A549 (cell line): ENCODE data around the gene CTNNA1. TPM values are rescaled to one million over a fixed set of nuclear protein-coding genes. Genes with fewer than 3 reads are reported as not detected.

Source experiments
- ATAC-seq, 2 experiments: fragments of 200-7000 bp in 1 of 2; fragments of >200 bp in 1 of 2; cut with Nextera tagmentation in 1 of 2; cut with Tn5 transposase in 1 of 2; 3 replicates each; pipeline versions ENCODE4 v1.8.0 to v1.9.1; 2018 to 2020; ENCODE audit warnings: mild to moderate bottlenecking in 1 of 2, moderate library complexity in 1 of 2
- CTCF ChIA-PET: fragments of 300-600 bp; sonication (Branson Sonifier 250); formaldehyde crosslinking; extraction: SDS; loops from one replicate; lab custom pipeline; 2021; ENCODE audit warnings: antibody characterized with exemption, inconsistent platforms; lab: Yijun Ruan, JAX
- POLR2A ChIA-PET: fragments of 350-600 bp; formaldehyde crosslinking; extraction: SDS; loops from one replicate; lab custom pipeline; 2021; ENCODE audit warnings: antibody characterized with exemption, inconsistent platforms; lab: Yijun Ruan, JAX
- DNase-seq, 2 experiments: peaks; one replicate each; pipeline versions ENCODE4 v3.0.0 to v3.0.0-alpha.2; 2011 to 2016; ENCODE audit warnings: low read depth in 1 of 2, low spot score in 1 of 2
- FAIRE-seq: peaks from 2 replicates; lab custom pipeline; 2011; peaks lifted over from hg19 to GRCh38; lab: Jason Lieb, UNC
- H3K27ac ChIP-seq, 2 experiments: fragments of >200 bp; sonication (Bioruptor Twin); formaldehyde crosslinking; 3 replicates each; pipeline ENCODE4 v1.5.1; 2016 to 2017
- H3K4me1 ChIP-seq: fragments of >200 bp; sonication (Bioruptor Twin); formaldehyde crosslinking; 3 replicates; pipeline ENCODE4 v1.6.1; 2016
- H3K4me2 ChIP-seq: fragments of >200 bp; sonication (Bioruptor Twin); formaldehyde crosslinking; 3 replicates; pipeline ENCODE4 v1.6.1; 2016
- H3K4me3 ChIP-seq: fragments of >200 bp; sonication (Bioruptor Twin); formaldehyde crosslinking; 3 replicates; pipeline ENCODE4 v1.5.1; 2016
- H3K9me3 ChIP-seq: fragments of >200 bp; sonication (Bioruptor Twin); formaldehyde crosslinking; 3 replicates; pipeline ENCODE4 v1.6.1; 2016
- BHLHE40 ChIP-seq: IDR thresholded peaks from 2 replicates; pipeline ENCODE4 v1.6.1; 2012; ENCODE audit warnings: low read depth, low read length, inconsistent platforms
- CBX2 ChIP-seq: fragments of 200-600 bp; sonication (generic); IDR thresholded peaks from 2 replicates; pipeline ENCODE4 v1.6.1; 2016; ENCODE audit warnings: low read depth, mild to moderate bottlenecking, borderline replicate concordance
- CHD2 ChIP-seq: fragments of 150-350 bp; IDR thresholded peaks from 2 replicates; pipeline ENCODE4 v1.6.1; 2014; ENCODE audit warnings: low read length; ENCODE audit not compliant: partially characterized antibody
- E2F6 ChIP-seq: IDR thresholded peaks from 2 replicates; pipeline ENCODE4 v1.6.1; 2012; ENCODE audit warnings: low read depth, borderline replicate concordance
- FOSB ChIP-seq: fragments of 250-450 bp; sonication (Bioruptor Pico); IDR thresholded peaks from 2 replicates; pipeline ENCODE4 v1.5.0; 2020; ENCODE audit warnings: mild to moderate bottlenecking, moderate library complexity
- FOXS1 ChIP-seq: fragments of 250-450 bp; sonication (Bioruptor Pico); IDR thresholded peaks from 2 replicates; pipeline ENCODE4 v1.5.0; 2020; ENCODE audit warnings: mild to moderate bottlenecking, moderate library complexity
- GATA3 ChIP-seq: IDR thresholded peaks from 2 replicates; pipeline ENCODE4 v1.6.1; 2012; ENCODE audit warnings: borderline replicate concordance
- HEYL ChIP-seq: fragments of 250-450 bp; sonication (Bioruptor Pico); IDR thresholded peaks from 2 replicates; pipeline ENCODE4 v1.8.0; 2021; ENCODE audit warnings: mild to moderate bottlenecking, moderate library complexity
- HOXA7 ChIP-seq: fragments of 250-450 bp; sonication (Bioruptor Pico); IDR thresholded peaks from 2 replicates; pipeline ENCODE4 v1.5.0; 2020; ENCODE audit warnings: mild to moderate bottlenecking, moderate library complexity
- HOXB13 ChIP-seq: fragments of 250-450 bp; sonication (Bioruptor Pico); IDR thresholded peaks from 2 replicates; pipeline ENCODE4 v1.5.0; 2020; ENCODE audit warnings: low read depth, mild to moderate bottlenecking, moderate library complexity
- HOXB5 ChIP-seq: fragments of 250-450 bp; sonication (Bioruptor Pico); IDR thresholded peaks from 2 replicates; pipeline ENCODE4 v1.5.0; 2020; ENCODE audit warnings: mild to moderate bottlenecking, moderate library complexity
- JUN ChIP-seq, 2 experiments: fragments of >200 bp; sonication (Bioruptor Twin); formaldehyde crosslinking; IDR thresholded peaks; 2 replicates in 1 of 2; 3 replicates in 1 of 2; pipeline ENCODE4 v1.6.1; 2016 to 2017
- JUNB ChIP-seq: fragments of >200 bp; sonication (Bioruptor Twin); formaldehyde crosslinking; IDR thresholded peaks from 2 replicates; pipeline ENCODE4 v1.6.1; 2016
- NPAS2 ChIP-seq: fragments of 250-450 bp; sonication (Bioruptor Pico); IDR thresholded peaks from 2 replicates; pipeline ENCODE4 v1.8.0; 2022; ENCODE audit warnings: mild to moderate bottlenecking, moderate library complexity, borderline replicate concordance
- PBX3 ChIP-seq: IDR thresholded peaks from 2 replicates; pipeline ENCODE4 v1.6.1; 2012
- PHF8 ChIP-seq: fragments of 200-600 bp; sonication (generic); IDR thresholded peaks from 2 replicates; pipeline ENCODE4 v1.6.1; 2016; ENCODE audit warnings: low read depth, mild to moderate bottlenecking, antibody characterized with exemption, moderate library complexity, borderline replicate concordance
- POLR2AphosphoS2 ChIP-seq: conservative IDR thresholded peaks from 2 replicates; pipeline ENCODE4 v1.6.1; 2012; ENCODE audit warnings: low read length, improper control_type of control experiment, inconsistent platforms
- RARB ChIP-seq: fragments of 250-450 bp; sonication (Bioruptor Pico); IDR thresholded peaks from 2 replicates; pipeline ENCODE4 v1.8.0; 2021; ENCODE audit warnings: mild to moderate bottlenecking, moderate library complexity
- RCOR1 ChIP-seq: fragments of 150-350 bp; IDR thresholded peaks from 2 replicates; pipeline ENCODE4 v1.6.1; 2014; ENCODE audit warnings: antibody characterized with exemption, low read length, low read depth
- REST ChIP-seq: fragments of 200-600 bp; sonication (generic); IDR thresholded peaks from 2 replicates; pipeline ENCODE4 v1.6.1; 2016; ENCODE audit warnings: antibody characterized with exemption, mild to moderate bottlenecking, moderate library complexity
- RFX5 ChIP-seq: fragments of 450-650 bp; IDR thresholded peaks from 2 replicates; pipeline ENCODE4 v1.7.1; 2014; ENCODE audit warnings: antibody characterized with exemption, mild to moderate bottlenecking, moderate library complexity
- RNF2 ChIP-seq: fragments of 200-600 bp; sonication (generic); IDR thresholded peaks from 2 replicates; pipeline ENCODE4 v1.6.1; 2016; ENCODE audit warnings: low read depth, mild to moderate bottlenecking, antibody characterized with exemption, moderate library complexity, borderline replicate concordance
- SREBF2 ChIP-seq: fragments of 450-650 bp; IDR thresholded peaks from 2 replicates; pipeline ENCODE4 v1.6.1; 2014; ENCODE audit warnings: mild to moderate bottlenecking, moderate library complexity
- TP53 ChIP-seq: fragments of 250-450 bp; sonication (Bioruptor Pico); IDR thresholded peaks from 2 replicates; pipeline ENCODE4 v1.5.0; 2021; ENCODE audit warnings: mild to moderate bottlenecking, moderate library complexity
- ZC3H11A ChIP-seq: fragments of 450-650 bp; IDR thresholded peaks from 2 replicates; pipeline ENCODE4 v1.6.1; 2014; ENCODE audit warnings: antibody characterized with exemption, mild to moderate bottlenecking
- ZFP36 ChIP-seq: fragments of 450-650 bp; IDR thresholded peaks from 2 replicates; pipeline ENCODE4 v1.6.1; 2014; ENCODE audit warnings: borderline replicate concordance; ENCODE audit not compliant: partially characterized antibody
- WGBS: methylation state at CpG from one replicate; pipeline ENCODE4 v1.1.6; 2017; ENCODE audit errors: missing lambda C conversion rate; 5-methylcytosine and 5-hydroxymethylcytosine counted together
- polyA plus RNA-seq, 4 experiments: library from polyadenylated mRNA; depleted of rRNA in 3 of 4; stranded (reverse); fragments of >200 nt; fragmentation: RNase III in 1 of 4; extraction: RNeasy Plus Mini Kit Qiagen cat#74134 plus additional on column Dnase treatment in 1 of 4; gene quantifications; 2 replicates in 3 of 4; 3 replicates in 1 of 4; pipeline ENCODE4 v1.2.3, GENCODE V29; 2011 to 2017

Gene CTNNA1
- polyA plus RNA-seq, 2 of the 4 experiments (the other 2 are of a cell fraction) = 154 to 184 TPM

- CTCF ChIA-PET = no interaction called here
- no peak for FAIRE-seq
These were observed 202.6 kb downstream of the CTNNA1 start for GRCh38 chr5:138955671-138956295.

GRCh38 chr5:138956801-138957200, 203.6 kb downstream of the CTNNA1 start:
- ChIA-PET POLR2A (no interaction called here), CTCF (interaction anchor here (1.0 kb wide), 1 partner anchor 316 kb away, joined by 3 read pairs; no protein-coding TSS in a partner anchor)
- no peak for ATAC-seq
- FAIRE-seq = no peak
- Histone ChIP-seq H3K27ac (no peak overlapping the region), H3K9me3 (no peaks in the 10 kb centered on the region), H3K4me1 (no peaks in the 10 kb centered on the region), H3K4me2 (no peak overlapping the region), H3K4me3 (no peak overlapping the region)
- no peak for DNase-seq
- TF ChIP-seq HOXB5 (CRISPR knock-in tag) (no peak), FOXS1 (no peak), GATA3 (no peak), NPAS2 (CRISPR knock-in tag) (no peak), PBX3 (no peak), JUNB (no peak), RNF2 (no peak), HOXB13 (no peak), HOXA7 (CRISPR knock-in tag) (no peak), RFX5 (no peak), CBX2 (no peak), ZC3H11A (no peak), RARB (CRISPR knock-in tag) (no peak), HEYL (no peak), ZFP36 (no peak), CHD2 (no peak), TP53 (CRISPR knock-in tag) (no peak), REST (no peak), JUN (IDR thresholded peaks at IDR 0.05) (no peak)
- WGBS = 100% methylated on average over 1 of the region's 1 CpG

More at GRCh38 chr5:138955671-138956295, 202.6 kb downstream of the CTNNA1 start:
- no peak overlapping the region for H3K4me3 ChIP-seq
- ATAC-seq (no peak), DNase-seq (no peak)
- POLR2A ChIA-PET = no interaction called here
- H3K4me1 ChIP-seq = no peaks in the 10 kb centered on the region
- no peaks in the 10 kb centered on the region for H3K9me3 ChIP-seq
- TF ChIP-seq PHF8 = no peak
- no peak for TF ChIP-seq JUNB
- TF ChIP-seq E2F6 = no peak
- TF ChIP-seq CBX2 = no peak
- no peak for TF ChIP-seq ZFP36
- no peak for TF ChIP-seq FOSB (CRISPR knock-in tag)
- no peak for TF ChIP-seq GATA3
- TF ChIP-seq BHLHE40 = no peak
- TF ChIP-seq POLR2AphosphoS2 = no peak
- no peak for TF ChIP-seq RCOR1
- no peak for TF ChIP-seq SREBF2
- no peak overlapping the region for H3K27ac ChIP-seq
- WGBS = 84% methylated on average over 9 of the region's 9 CpGs
- H3K4me2 ChIP-seq = no peak overlapping the region
